HepG2 (cell line): ENCODE measurements around the gene PHTF1.
"Not testable (repeated sequence)": the region's sequence is repeated elsewhere in the genome, so short reads cannot be mapped to it uniquely, and the experiment has no call there.

Experiments used
- CCAR2 ChIP-seq: fragments of 200-400 bp; formaldehyde crosslinking; optimal IDR thresholded peaks from 2 replicates; pipeline ENCODE3; 2018; ENCODE audit warnings: low read depth, mild to moderate bottlenecking, low read length, moderate library complexity
- JUN ChIP-seq: sonication (generic); formaldehyde crosslinking; IDR thresholded peaks from 2 replicates; pipeline ENCODE4 v1.4.0; 2020; ENCODE audit warnings: mild to moderate bottlenecking, missing genetic modification reagents
- JUND ChIP-seq: sonication (generic); formaldehyde crosslinking; IDR thresholded peaks from 2 replicates; pipeline ENCODE4 v1.8.0; 2022; ENCODE audit warnings: mild to moderate bottlenecking, missing genetic modification reagents
- KAT7 ChIP-seq: IDR thresholded peaks from 2 replicates; pipeline ENCODE4 v1.6.1; 2018; ENCODE audit warnings: borderline replicate concordance, missing compliant biosample characterization
- RAD21 ChIP-seq: fragments of 450-650 bp; formaldehyde crosslinking; IDR thresholded peaks from 2 replicates; pipeline ENCODE4 v1.5.0; 2020; ENCODE audit warnings: mild to moderate bottlenecking
- SIN3B ChIP-seq: fragments of 150-350 bp; IDR thresholded peaks from 2 replicates; pipeline ENCODE4 v1.6.1; 2014; ENCODE audit warnings: low read length
- SPEN ChIP-seq: sonication (generic); formaldehyde crosslinking; IDR thresholded peaks from 2 replicates; pipeline ENCODE4 v1.5.1; 2020; ENCODE audit warnings: low read depth, mild to moderate bottlenecking, missing genetic modification reagents
- ZBTB1 ChIP-seq: sonication (generic); formaldehyde crosslinking; IDR thresholded peaks from 2 replicates; pipeline ENCODE4 v1.4.0; 2020; ENCODE audit warnings: missing genetic modification reagents, borderline replicate concordance
- ZNF468 ChIP-seq: sonication (generic); formaldehyde crosslinking; IDR thresholded peaks from 2 replicates; pipeline ENCODE4 v1.8.0; 2022; ENCODE audit warnings: mild to moderate bottlenecking, moderate library complexity, missing genetic modification reagents
- TF ChIP-seq, protein P1 (sequence below): sonication (generic); formaldehyde crosslinking; IDR thresholded peaks from 2 replicates; pipeline ENCODE4 v1.5.0; 2020; ENCODE audit warnings: mild to moderate bottlenecking, missing genetic modification reagents, moderate library complexity
- TF ChIP-seq, protein P2 (sequence below): sonication (generic); formaldehyde crosslinking; IDR thresholded peaks from 2 replicates; pipeline ENCODE4 v1.8.1; 2023; ENCODE audit warnings: missing genetic modification reagents, inconsistent platforms, borderline replicate concordance
- TF ChIP-seq, protein P3 (sequence below): sonication (generic); formaldehyde crosslinking; IDR thresholded peaks from 2 replicates; pipeline ENCODE4 v1.4.0; 2020; ENCODE audit warnings: missing genetic modification reagents
- TF ChIP-seq, protein P4 (sequence below): IDR thresholded peaks from 2 replicates; pipeline ENCODE4 v1.6.1; 2012; ENCODE audit warnings: inconsistent platforms
- TF ChIP-seq, protein P5 (sequence below): sonication (generic); formaldehyde crosslinking; IDR thresholded peaks from 2 replicates; pipeline ENCODE4 v1.8.0; 2022; ENCODE audit warnings: mild to moderate bottlenecking, missing genetic modification reagents; ENCODE audit not compliant: insufficient replicate concordance

DNA sequence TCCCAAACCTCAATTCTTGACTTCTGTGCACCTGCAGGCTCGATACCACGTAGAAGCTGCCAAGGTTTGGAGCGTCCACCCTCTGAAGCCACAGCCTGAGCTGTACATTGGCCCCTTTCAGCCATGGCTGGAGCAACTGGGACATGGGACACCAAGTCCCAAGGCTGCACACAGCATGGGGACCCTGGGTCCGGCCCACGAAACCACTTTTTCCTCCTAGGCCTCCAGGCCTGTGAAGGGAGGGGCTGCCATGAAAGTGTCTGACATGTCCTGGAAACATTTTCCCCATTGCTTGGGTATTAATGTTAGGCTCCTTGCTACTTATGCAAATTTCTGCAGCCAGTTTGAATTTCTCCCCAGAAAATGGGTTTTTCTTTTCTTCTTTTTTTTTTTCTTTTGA, 40.7 kb downstream of the PHTF1 start:
- TF ChIP-seq ZBTB1 (CRISPR knock-in tag); SIN3B; RAD21; SPEN (CRISPR knock-in tag); CCAR2; JUND (CRISPR knock-in tag); KAT7 (CRISPR knock-in tag); JUN; ZNF468 (CRISPR knock-in tag): not testable (repeated sequence)
- TF ChIP-seq, protein P1, sequence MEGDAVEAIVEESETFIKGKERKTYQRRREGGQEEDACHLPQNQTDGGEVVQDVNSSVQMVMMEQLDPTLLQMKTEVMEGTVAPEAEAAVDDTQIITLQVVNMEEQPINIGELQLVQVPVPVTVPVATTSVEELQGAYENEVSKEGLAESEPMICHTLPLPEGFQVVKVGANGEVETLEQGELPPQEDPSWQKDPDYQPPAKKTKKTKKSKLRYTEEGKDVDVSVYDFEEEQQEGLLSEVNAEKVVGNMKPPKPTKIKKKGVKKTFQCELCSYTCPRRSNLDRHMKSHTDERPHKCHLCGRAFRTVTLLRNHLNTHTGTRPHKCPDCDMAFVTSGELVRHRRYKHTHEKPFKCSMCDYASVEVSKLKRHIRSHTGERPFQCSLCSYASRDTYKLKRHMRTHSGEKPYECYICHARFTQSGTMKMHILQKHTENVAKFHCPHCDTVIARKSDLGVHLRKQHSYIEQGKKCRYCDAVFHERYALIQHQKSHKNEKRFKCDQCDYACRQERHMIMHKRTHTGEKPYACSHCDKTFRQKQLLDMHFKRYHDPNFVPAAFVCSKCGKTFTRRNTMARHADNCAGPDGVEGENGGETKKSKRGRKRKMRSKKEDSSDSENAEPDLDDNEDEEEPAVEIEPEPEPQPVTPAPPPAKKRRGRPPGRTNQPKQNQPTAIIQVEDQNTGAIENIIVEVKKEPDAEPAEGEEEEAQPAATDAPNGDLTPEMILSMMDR (CRISPR knock-in tag), result not testable (repeated sequence)
- TF ChIP-seq, protein P2, sequence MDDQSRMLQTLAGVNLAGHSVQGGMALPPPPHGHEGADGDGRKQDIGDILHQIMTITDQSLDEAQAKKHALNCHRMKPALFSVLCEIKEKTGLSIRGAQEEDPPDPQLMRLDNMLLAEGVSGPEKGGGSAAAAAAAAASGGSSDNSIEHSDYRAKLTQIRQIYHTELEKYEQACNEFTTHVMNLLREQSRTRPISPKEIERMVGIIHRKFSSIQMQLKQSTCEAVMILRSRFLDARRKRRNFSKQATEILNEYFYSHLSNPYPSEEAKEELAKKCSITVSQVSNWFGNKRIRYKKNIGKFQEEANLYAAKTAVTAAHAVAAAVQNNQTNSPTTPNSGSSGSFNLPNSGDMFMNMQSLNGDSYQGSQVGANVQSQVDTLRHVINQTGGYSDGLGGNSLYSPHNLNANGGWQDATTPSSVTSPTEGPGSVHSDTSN (CRISPR knock-in tag), result not testable (repeated sequence)
- TF ChIP-seq, protein P3, sequence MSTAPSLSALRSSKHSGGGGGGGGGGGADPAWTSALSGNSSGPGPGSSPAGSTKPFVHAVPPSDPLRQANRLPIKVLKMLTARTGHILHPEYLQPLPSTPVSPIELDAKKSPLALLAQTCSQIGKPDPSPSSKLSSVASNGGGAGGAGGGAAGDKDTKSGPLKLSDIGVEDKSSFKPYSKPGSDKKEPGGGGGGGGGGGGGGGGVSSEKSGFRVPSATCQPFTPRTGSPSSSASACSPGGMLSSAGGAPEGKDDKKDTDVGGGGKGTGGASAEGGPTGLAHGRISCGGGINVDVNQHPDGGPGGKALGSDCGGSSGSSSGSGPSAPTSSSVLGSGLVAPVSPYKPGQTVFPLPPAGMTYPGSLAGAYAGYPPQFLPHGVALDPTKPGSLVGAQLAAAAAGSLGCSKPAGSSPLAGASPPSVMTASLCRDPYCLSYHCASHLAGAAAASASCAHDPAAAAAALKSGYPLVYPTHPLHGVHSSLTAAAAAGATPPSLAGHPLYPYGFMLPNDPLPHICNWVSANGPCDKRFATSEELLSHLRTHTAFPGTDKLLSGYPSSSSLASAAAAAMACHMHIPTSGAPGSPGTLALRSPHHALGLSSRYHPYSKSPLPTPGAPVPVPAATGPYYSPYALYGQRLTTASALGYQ (CRISPR knock-in tag), result not testable (repeated sequence)
- TF ChIP-seq, protein P4, sequence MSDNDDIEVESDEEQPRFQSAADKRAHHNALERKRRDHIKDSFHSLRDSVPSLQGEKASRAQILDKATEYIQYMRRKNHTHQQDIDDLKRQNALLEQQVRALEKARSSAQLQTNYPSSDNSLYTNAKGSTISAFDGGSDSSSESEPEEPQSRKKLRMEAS, result not testable (repeated sequence)
- TF ChIP-seq, protein P5, sequence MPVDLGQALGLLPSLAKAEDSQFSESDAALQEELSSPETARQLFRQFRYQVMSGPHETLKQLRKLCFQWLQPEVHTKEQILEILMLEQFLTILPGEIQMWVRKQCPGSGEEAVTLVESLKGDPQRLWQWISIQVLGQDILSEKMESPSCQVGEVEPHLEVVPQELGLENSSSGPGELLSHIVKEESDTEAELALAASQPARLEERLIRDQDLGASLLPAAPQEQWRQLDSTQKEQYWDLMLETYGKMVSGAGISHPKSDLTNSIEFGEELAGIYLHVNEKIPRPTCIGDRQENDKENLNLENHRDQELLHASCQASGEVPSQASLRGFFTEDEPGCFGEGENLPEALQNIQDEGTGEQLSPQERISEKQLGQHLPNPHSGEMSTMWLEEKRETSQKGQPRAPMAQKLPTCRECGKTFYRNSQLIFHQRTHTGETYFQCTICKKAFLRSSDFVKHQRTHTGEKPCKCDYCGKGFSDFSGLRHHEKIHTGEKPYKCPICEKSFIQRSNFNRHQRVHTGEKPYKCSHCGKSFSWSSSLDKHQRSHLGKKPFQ (CRISPR knock-in tag), result not testable (repeated sequence)
